Right lobe of liver (tissue), 4 donors: ENCODE measurements around the gene MSH2.

ENCODE experiments used
- CTCF ChIP-seq, 4 donors: fragments of 200-600 bp in 3 of 4; fragments of 450-650 bp in 1 of 4; IDR thresholded peaks; one replicate each; pipeline versions ENCODE4 v1.5.1 to v1.8.0; 2016 to 2022; ENCODE audit warnings: antibody characterized with exemption in 4 of 4, mild to moderate bottlenecking in 2 of 4
- POLR2A ChIP-seq: fragments of 450-650 bp; IDR thresholded peaks from one replicate; pipeline ENCODE4 v1.6.1; 2017; ENCODE audit warnings: antibody characterized with exemption, mild to moderate bottlenecking
- donor health status: DM: no; HTN: no; CAD: no.
- donor health status: DM: no; HTN: no; CAD: no.
- donor health status: DM: no; HTN: yes; CAD: no.

- TF ChIP-seq CTCF (IDR thresholded peaks at IDR 0.05): no peak
- no peak for TF ChIP-seq POLR2A
Observed at GRCh38 chr2:47405757-47406156, 2.8 kb downstream of the MSH2 start.
